Measurements from ENCODE around the gene DLGAP4.

The DLGAP4 gene

DNA sequence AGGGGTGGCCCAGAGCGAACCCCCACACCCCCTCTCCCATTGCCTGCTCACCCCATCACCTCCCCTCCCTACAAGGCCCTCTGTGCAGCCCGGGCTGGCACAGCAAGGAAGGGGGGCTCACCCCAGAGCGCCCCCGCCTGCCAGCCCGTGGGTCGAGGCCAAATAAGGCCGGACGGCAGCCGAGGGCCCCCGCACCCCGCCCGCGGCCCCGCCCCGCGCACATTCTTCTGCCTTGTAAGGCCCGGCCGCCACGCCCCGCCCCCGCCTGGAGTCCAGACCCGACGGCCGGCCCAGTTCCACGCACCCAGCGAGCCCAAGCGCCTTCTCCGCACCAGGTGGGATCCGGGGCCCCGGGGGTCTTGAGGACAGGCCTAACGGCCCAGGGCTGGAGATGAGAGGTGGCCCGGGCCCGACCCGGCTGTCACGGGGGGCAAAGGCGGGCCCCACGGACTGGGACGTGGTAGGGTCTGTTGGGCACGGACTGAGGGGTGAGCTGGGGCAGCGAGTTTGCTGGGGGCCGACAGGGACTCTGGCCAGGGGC, 235.2 kb downstream of the DLGAP4 start, which contains the start of gene MYL9:
Gene MYL9 (plus strand): TSS at position 293 of the 541 bp plus-strand sequence. CDS start 3,366 bp downstream, outside the sequence.
- DNase-seq (ENCODE audit: insufficient read length, low spot score) (peak; percentile 54), FAIRE-seq (no peak)
- peak; percentile 40; the same call in 1 of the 2 replicates for TF ChIP-seq POLR2A (IDR thresholded peaks at IDR 0.05; ENCODE audit: low read depth, low read length)

DNA sequence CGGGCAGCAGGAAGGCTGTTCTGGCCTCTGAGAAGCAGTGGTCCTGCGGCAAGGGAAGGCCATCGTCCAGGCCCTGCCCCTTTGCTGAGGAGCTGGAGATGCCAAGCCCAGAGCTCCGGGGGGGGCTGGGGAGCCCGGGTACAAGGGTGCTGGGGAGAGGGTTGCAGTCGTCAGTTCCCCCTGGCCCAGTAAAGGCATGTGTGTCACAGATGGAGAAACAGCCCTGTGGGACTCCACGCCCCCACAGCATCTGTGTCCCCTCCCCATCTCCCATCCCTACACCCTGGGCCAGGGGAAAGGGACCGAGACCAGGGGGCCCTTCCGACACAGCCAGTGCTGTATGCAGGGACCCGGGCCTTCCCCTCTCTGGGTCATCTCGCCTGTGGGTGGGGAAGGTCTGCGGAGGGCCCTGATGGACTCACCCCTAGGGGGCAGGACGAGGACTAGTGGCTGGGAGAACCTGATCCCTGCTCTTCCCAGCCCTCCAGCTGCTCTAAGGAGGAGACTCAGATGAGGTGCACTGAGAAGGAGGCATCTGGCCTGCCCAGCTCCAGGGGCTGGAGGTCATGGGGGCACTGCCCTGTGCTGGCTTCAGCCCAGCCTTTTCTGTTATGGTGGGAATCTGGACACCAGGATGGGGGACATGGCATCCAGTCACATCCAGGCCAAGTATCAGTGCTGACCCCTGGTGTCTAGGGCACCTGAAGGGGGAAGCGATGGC, 235.8 kb downstream of the DLGAP4 start:
- DNase-seq (ENCODE audit: insufficient read length, low spot score) (peak; percentile 38), FAIRE-seq (no peak)
- no peak for TF ChIP-seq POLR2A (IDR thresholded peaks at IDR 0.05; ENCODE audit: low read depth, low read length)

DNA sequence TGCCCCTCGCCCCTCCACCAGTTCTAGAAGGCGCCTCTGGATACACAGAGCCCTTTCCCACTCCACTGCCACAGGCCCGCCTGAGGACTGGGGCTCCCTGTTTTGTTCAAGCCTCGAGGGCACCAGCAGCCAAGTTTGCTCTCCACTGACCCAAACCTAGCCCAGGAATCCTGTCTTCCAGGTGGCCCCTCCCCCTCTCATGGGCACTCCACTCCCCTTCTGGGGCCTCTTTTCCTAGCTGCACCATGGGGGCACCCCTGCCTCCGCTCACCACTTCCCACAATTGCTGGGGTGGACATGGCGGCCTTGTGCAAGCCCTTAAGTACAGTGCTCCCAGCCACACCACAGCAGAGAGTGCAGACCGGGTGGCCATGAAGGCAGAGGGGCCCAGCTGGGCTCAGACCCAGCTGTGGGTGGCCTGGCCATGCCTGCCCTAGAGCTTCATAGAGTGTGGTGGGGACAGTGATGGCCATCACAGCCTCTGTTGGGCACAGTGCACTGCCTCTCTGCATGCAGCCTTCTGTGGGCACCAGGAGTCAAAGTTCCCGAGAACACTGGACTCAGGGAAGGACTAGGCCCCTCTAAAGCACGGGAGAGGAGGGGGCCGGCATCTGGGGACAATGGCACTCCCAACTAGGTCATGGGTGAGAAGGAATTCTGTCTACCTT, 236.5 kb downstream of the DLGAP4 start:
- no peak for FAIRE-seq
- no peak for DNase-seq (ENCODE audit: insufficient read length, low spot score)
- TF ChIP-seq POLR2A (IDR thresholded peaks at IDR 0.05; ENCODE audit: low read depth, low read length) = no peak

DNA sequence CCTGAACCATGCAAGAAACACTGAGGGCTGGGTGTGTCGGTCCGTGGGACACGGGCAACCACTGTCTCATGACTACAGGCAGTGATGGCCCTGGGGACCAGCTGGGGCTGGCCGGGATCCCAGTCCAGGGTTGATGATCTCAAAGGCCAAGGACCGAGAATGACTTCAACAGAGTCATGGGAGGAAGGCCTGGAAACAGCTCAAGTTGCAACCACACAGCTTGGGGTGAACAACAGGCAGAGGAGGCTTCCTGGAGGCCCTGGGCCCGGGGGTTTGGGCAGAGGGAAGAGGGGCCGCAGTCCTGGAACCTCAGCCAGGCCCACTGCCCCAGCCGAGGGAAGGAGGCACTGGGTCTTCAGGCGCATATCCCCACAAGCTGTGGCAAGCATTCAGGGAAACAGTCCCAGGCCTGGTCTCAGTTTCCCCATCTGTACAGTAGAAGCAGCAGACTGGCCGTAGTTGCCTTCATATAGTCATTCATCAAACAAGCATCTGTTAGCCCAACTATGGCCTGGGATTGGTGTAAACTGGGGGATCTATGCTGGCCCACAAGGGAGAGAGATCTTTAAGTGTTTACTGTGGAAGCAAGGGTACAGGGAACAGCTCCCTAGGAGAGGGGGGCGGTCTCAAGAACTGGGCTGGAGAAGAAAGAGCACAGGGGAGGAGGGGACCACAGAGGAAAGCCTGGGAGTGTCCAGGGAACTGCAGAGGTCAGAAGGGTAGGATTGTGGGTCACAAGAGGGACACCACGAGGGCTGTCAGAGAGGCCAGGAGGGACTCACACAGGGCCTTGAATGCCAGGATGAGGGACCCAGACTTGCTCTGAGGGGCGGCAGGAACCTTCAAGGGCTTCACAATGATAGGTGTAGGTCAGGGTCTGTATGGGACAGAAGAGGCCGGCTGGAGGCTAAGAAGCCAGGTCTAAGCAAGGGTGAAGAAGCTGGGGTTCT, 237.3 kb downstream of the DLGAP4 start:
- FAIRE-seq (no peak), DNase-seq (ENCODE audit: insufficient read length, low spot score) (peak; percentile 54)
- TF ChIP-seq POLR2A (IDR thresholded peaks at IDR 0.05; ENCODE audit: low read depth, low read length) = no peak

DNA sequence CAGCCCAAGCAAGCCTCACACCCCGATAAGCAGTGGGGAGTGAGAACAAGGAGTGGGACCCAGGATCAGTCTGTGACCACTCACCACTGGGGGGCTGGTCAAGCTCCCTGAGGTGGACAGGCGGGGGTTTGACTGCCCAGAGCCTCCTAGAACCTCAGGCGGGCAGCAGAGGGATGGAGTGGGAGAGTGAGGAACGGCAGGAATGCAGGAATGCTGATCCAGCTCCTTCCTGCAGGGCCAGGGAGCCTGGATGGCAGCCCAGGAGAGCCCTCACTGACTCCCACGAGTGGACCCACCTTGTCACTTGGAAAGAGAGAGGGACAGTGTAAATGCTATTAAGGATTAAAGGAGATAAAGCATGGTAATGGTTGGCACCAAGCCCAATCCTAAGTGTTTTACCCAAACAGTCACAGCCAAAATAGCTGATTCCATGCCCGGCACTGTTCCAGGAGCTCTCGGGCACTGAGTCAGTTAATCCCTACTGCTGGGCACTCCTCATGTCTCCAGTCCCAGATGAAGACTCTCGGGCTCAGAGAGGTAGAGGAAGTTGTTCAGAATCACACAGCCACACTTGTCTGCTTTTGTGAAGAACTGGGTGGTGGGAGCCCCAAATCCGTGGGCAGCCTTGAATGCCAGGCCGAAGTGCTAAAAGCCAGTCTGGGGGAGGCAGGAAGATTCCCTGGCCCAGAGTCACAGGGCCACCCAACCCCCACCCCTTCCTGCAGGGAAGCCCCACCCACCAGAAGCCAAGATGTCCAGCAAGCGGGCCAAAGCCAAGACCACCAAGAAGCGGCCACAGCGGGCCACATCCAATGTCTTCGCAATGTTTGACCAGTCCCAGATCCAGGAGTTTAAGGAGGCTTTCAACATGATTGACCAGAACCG, 238.2 kb downstream of the DLGAP4 start:
- DNase-seq (ENCODE audit: insufficient read length, low spot score) = peak; percentile 68
- TF ChIP-seq POLR2A (IDR thresholded peaks at IDR 0.05; ENCODE audit: low read depth, low read length) = no peak
- FAIRE-seq = no peak

DNA sequence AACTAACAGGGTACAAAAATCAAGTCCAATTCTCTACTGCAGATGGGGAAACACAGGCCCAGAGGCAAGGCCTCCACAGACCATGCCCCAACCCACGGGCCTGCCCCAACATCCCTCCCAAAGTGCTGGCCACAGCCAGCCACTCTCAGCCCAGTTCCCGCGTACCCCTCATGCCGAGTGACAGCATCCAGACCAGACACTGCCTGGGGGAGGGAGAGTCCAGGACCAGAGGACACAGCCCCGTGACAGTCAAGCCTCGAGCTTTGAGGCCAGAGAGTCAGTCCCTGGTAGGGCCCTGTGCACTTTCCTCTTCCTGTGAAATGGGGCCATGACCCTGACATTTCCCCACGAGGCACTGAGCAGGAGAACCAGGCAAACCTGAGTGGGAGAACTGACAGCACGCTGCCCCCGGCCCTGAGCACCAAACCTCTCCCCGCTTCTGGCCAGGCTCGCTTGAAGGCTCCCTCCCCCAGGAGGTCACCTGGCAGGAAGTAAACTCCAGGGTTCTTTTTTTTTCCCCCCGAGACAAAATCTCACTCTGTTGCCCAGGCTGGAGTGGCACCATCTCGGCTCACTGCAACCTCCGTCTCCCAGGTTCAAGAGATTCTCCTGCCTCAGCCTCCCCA, 240.1 kb downstream of the DLGAP4 start:
- no peak for TF ChIP-seq POLR2A (IDR thresholded peaks at IDR 0.05; ENCODE audit: low read depth, low read length)
- no peak for DNase-seq (ENCODE audit: insufficient read length, low spot score)
- no peak for FAIRE-seq

DNA sequence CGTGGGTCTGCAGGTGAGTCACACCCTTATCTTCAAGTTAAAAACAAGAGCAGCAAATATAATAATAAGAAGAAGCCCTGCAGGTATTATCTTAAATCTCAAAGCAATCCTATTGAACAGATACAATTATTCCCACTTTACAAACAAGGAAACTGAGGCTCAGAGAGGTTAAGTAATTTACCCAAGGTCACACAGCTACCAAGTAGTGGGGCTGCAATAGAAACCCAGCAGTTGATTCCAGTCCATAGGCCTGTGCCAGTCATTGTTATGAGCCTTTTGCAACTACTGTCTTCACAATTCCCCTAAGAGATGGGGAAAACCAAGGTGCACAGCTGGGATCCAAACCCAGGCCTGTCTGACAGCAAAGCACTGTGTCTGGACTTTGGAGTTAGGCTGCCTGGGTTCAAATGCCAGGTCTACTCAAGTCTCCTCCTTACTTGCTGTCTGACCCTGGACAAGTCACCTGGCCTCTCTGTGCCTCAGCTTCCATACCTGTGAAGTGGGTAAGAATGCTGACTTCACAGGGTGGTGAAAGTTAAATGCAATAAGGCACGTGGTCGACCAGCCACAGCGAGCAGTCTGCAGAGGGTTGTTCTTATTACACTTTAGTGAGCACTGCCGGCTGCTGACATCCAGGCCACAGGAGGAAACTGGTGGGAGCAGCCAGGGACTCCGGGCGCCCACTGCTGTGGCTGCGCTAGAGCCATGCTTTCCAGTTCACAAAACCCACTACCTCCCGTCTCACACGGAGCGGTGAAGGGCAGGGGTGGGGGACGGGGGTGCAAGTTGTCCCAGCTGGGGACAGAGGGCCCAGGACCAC, 241.3 kb downstream of the DLGAP4 start:
- DNase-seq (ENCODE audit: insufficient read length, low spot score) (no peak), FAIRE-seq (no peak)
- no peak for TF ChIP-seq POLR2A (IDR thresholded peaks at IDR 0.05; ENCODE audit: low read depth, low read length)

DNA sequence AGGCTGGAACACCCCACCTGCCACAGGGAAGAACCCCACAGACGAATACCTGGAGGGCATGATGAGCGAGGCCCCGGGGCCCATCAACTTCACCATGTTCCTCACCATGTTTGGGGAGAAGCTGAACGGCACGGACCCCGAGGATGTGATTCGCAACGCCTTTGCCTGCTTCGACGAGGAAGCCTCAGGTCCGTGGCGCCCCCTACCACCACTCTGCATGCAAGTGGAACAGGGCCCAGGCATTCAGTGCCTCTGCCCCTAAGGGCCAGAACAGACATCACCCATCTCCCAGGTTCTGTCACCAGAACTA, 241.8 kb downstream of the DLGAP4 start:
- FAIRE-seq (no peak), DNase-seq (ENCODE audit: insufficient read length, low spot score) (no peak)
- TF ChIP-seq POLR2A (IDR thresholded peaks at IDR 0.05; ENCODE audit: low read depth, low read length) = no peak

DNA sequence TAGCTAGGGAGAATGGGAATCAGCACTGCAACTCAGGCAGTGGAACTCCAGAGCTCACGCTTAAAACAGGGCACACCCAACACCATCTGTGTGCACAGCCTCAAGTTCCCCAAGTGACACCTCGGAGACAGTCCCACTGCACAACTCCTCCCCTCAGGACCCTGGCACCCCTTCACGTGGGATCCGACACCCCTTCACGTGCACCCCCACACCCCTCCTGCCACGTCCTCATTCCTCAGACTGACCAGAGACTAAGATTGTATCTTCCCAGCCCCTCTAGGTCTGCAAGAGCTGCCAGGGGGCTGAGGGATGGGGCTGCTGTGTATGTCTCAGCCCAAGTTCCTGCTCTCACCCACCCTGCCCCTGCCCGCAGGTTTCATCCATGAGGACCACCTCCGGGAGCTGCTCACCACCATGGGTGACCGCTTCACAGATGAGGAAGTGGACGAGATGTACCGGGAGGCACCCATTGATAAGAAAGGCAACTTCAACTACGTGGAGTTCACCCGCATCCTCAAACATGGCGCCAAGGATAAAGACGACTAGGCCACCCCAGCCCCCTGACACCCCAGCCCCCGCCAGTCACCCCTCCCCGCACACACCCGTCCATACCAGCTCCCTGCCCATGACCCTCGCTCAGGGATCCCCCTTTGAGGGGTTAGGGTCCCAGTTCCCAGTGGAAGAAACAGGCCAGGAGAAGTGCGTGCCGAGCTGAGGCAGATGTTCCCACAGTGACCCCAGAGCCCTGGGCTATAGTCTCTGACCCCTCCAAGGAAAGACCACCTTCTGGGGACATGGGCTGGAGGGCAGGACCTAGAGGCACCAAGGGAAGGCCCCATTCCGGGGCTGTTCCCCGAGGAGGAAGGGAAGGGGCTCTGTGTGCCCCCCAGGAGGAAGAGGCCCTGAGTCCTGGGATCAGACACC, 242.8 kb downstream of the DLGAP4 start:
- DNase-seq (ENCODE audit: insufficient read length, low spot score) (no peak), FAIRE-seq (no peak)
- TF ChIP-seq POLR2A (IDR thresholded peaks at IDR 0.05; ENCODE audit: low read depth, low read length) = no peak

DNA sequence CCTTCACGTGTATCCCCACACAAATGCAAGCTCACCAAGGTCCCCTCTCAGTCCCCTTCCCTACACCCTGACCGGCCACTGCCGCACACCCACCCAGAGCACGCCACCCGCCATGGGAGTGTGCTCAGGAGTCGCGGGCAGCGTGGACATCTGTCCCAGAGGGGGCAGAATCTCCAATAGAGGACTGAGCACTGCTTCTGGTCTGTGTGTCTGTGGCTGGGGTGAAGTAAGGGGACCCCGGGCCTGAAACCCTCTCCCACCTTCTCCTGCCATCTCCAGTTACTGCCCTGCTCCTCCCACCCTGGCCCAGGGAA, 243.4 kb downstream of the DLGAP4 start:
- FAIRE-seq (no peak), DNase-seq (ENCODE audit: insufficient read length, low spot score) (no peak)
- TF ChIP-seq POLR2A (IDR thresholded peaks at IDR 0.05; ENCODE audit: low read depth, low read length) = no peak
